ENCODE data around the gene AVP.

GRCh38 chr20:3107464-3108025 is 23.0 kb upstream of the AVP start:
- no peak for TF ChIP-seq POLR2A (IDR thresholded peaks at IDR 0.05)
- no peak for TF ChIP-seq POLR2AphosphoS5 (IDR thresholded peaks at IDR 0.05)
- no peak for TF ChIP-seq CTCF (IDR thresholded peaks at IDR 0.05)

All from prostate gland (tissue), 2 donors.